Common myeloid progenitor, CD34-positive (primary cell): Measurements from ENCODE around the gene MT2A.
A peak's percentile ranks its signal among the peaks of the same experiment; 100 is the strongest.

Experiments
- CTCF ChIA-PET: fragments of 350-600 bp; sonication (Branson Sonifier 250); formaldehyde crosslinking; loops from one replicate; lab custom pipeline; 2021; ENCODE audit warnings: antibody characterized with exemption; lab: Charles Lee
- POLR2A ChIA-PET: fragments of 350-600 bp; sonication (Branson Sonifier 250); formaldehyde crosslinking; loops from one replicate; lab custom pipeline; 2021; ENCODE audit warnings: antibody characterized with exemption; lab: Charles Lee
- DNase-seq, 3 donors: peaks; one replicate each; pipeline versions ENCODE4 v3.0.0 to v3.0.0-alpha.2; 2013
- H3K27ac ChIP-seq, 2 experiments: 1 replicate in 1 of 2; 2 replicates in 1 of 2; pipeline ENCODE4 v1.7.0; 2013; ENCODE audit warnings: inconsistent platforms in 2 of 2, low read length in 2 of 2, mild to moderate bottlenecking in 2 of 2, low read depth in 1 of 2, moderate library complexity in 1 of 2; ENCODE audit not compliant: severe bottlenecking in 2 of 2, insufficient read depth in 1 of 2, poor library complexity in 1 of 2
- H3K27me3 ChIP-seq, 5 experiments: replicated peaks in 2 of 5; 1 replicate in 3 of 5; 2 replicates in 2 of 5; pipeline versions ENCODE4 v1.6.1 to v1.7.0; 2013; ENCODE audit warnings: low read length in 4 of 5, mild to moderate bottlenecking in 2 of 5, moderate library complexity in 2 of 5, inconsistent platforms in 1 of 5; ENCODE audit not compliant: insufficient read depth in 5 of 5, control insufficient read depth in 4 of 5
- H3K36me3 ChIP-seq, 4 experiments: 1 replicate in 2 of 4; 2 replicates in 2 of 4; pipeline versions ENCODE4 v1.6.1 to v1.7.0; 2013; ENCODE audit warnings: low read length in 3 of 4, control low read depth in 1 of 4, mild to moderate bottlenecking in 1 of 4; ENCODE audit not compliant: control insufficient read depth in 4 of 4, insufficient read depth in 4 of 4
- H3K4me1 ChIP-seq, 4 experiments: 1 replicate in 3 of 4; 2 replicates in 1 of 4; pipeline versions ENCODE4 v1.6.1 to v1.7.1; 2013; ENCODE audit warnings: low read length in 3 of 4, mild to moderate bottlenecking in 3 of 4, control low read depth in 1 of 4, inconsistent platforms in 1 of 4, moderate library complexity in 1 of 4; ENCODE audit not compliant: control insufficient read depth in 4 of 4, insufficient read depth in 4 of 4; ENCODE audit errors: control extremely low read depth in 1 of 4
- H3K4me3 ChIP-seq, 7 experiments: 1 replicate in 4 of 7; 2 replicates in 3 of 7; pipeline versions ENCODE4 v1.5.1 to v1.7.0; 2013; ENCODE audit warnings: mild to moderate bottlenecking in 7 of 7, low read length in 6 of 7, moderate library complexity in 6 of 7, inconsistent platforms in 2 of 7, low read depth in 2 of 7, control low read depth in 1 of 7; ENCODE audit not compliant: insufficient read depth in 4 of 7, control insufficient read depth in 1 of 7; ENCODE audit errors: extremely low read depth in 1 of 7
- H3K9me3 ChIP-seq, 5 experiments: 1 replicate in 4 of 5; 2 replicates in 1 of 5; pipeline versions ENCODE4 v1.6.1 to v1.7.1; 2013; ENCODE audit warnings: low read length in 4 of 5, mild to moderate bottlenecking in 2 of 5, inconsistent platforms in 1 of 5, low read depth in 1 of 5, moderate library complexity in 1 of 5; ENCODE audit not compliant: control insufficient read depth in 4 of 5, insufficient read depth in 2 of 5; ENCODE audit errors: control extremely low read depth in 1 of 5
- WGBS: methylation state at CpG from one replicate; pipeline ENCODE4 v1.1.5; 2013; ENCODE audit not compliant: insufficient coverage; 5-methylcytosine and 5-hydroxymethylcytosine counted together

The MT2A gene

GRCh38 chr16:56610609-56611111 lies 2.3 kb downstream of the MT2A start:
- Histone ChIP-seq H3K36me3 (no peaks in the 10 kb centered on the region), H3K4me1 (peaks cover 7 to 36% (median 33%) of the 10 kb centered on the region in 4 experiments), H3K27ac (no peak overlapping the region), H3K4me3 (peak overlapping the region in 1 of 7 experiments; percentile 84), H3K9me3 (no peaks in the 10 kb centered on the region), H3K27me3 (peaks cover 0 to 4% (median 0%) of the 10 kb centered on the region in 5 experiments)
- 100% methylated on average over 2 of the region's 2 CpGs for WGBS
- DNase-seq, result no peak
- POLR2A ChIA-PET, result no interaction called here
- CTCF ChIA-PET, result interaction anchor here (1.0 to 3.4 kb wide), 4 partner anchors 10 to 13 kb away, joined by 3 to 18 read pairs (median 4); no protein-coding TSS in a partner anchor

- CTCF ChIA-PET, result interaction anchor here (1.0 to 3.4 kb wide), 5 partner anchors 9 to 19 kb away, joined by 3 to 18 read pairs (median 4); no protein-coding TSS in a partner anchor
- H3K9me3 ChIP-seq, result no peaks in the 10 kb centered on the region
- 100% methylated on average over 2 of the region's 2 CpGs for WGBS
- peaks cover 7 to 36% (median 33%) of the 10 kb centered on the region in 4 experiments for H3K4me1 ChIP-seq
- no peak overlapping the region for H3K4me3 ChIP-seq
- no peaks in the 10 kb centered on the region for H3K36me3 ChIP-seq
- POLR2A ChIA-PET, result no interaction called here
- H3K27ac ChIP-seq, result no peak overlapping the region
- no peak for DNase-seq
- peaks cover under 1 to 7% (median 2%) of the 10 kb centered on the region in 5 experiments for H3K27me3 ChIP-seq
Observed at GRCh38 chr16:56611281-56611833, 3.0 kb downstream of the MT2A start.

GRCh38 chr16:56613706-56614105 lies 5.3 kb downstream of the MT2A start:
- H3K9me3 ChIP-seq, result no peaks in the 10 kb centered on the region
- DNase-seq, result no peak
- H3K27me3 ChIP-seq, result peaks cover 2 to 26% (median 24%) of the 10 kb centered on the region in 5 experiments
- no peaks in the 10 kb centered on the region for H3K36me3 ChIP-seq
- CTCF ChIA-PET, result interaction anchor here (1.0 to 1.4 kb wide), 4 partner anchors 9 to 37 kb away, joined by 3 to 6 read pairs (median 4); no protein-coding TSS in a partner anchor
- no peak overlapping the region for H3K27ac ChIP-seq
- H3K4me3 ChIP-seq, result no peak overlapping the region
- POLR2A ChIA-PET, result no interaction called here
- peaks cover 5 to 29% (median 25%) of the 10 kb centered on the region in 4 experiments for H3K4me1 ChIP-seq

- Histone ChIP-seq H3K27ac (no peak overlapping the region), H3K9me3 (no peaks in the 10 kb centered on the region), H3K36me3 (no peaks in the 10 kb centered on the region), H3K4me3 (no peak overlapping the region), H3K27me3 (peaks cover 2 to 33% (median 26%) of the 10 kb centered on the region in 5 experiments), H3K4me1 (peaks cover 2 to 20% (median 18%) of the 10 kb centered on the region in 4 experiments)
- CTCF ChIA-PET, result no interaction called here
- POLR2A ChIA-PET, result no interaction called here
- DNase-seq, result no peak
Observed at GRCh38 chr16:56614549-56614991, 6.2 kb downstream of the MT2A start.

GRCh38 chr16:56615353-56615752 lies 7.0 kb downstream of the MT2A start:
- Histone ChIP-seq H3K36me3 (no peaks in the 10 kb centered on the region), H3K27ac (no peak overlapping the region), H3K9me3 (no peaks in the 10 kb centered on the region), H3K4me3 (no peak overlapping the region), H3K27me3 (peaks cover 2 to 37% (median 28%) of the 10 kb centered on the region in 5 experiments), H3K4me1 (peaks cover 0 to 14% (median 12%) of the 10 kb centered on the region in 4 experiments)
- ChIA-PET CTCF (no interaction called here), POLR2A (interaction anchor here (0.6 kb wide), 1 partner anchor 10 kb away, joined by 4 read pairs; the partner anchor contains the start of gene MT1E)
- DNase-seq, result no peak
- WGBS, result no CpG with 5 or more reads among the region's 3 CpGs

- Histone ChIP-seq H3K27me3 (peaks cover 2 to 37% (median 28%) of the 10 kb centered on the region in 5 experiments), H3K27ac (no peak overlapping the region), H3K4me1 (peaks cover 0 to 12% (median 9%) of the 10 kb centered on the region in 4 experiments), H3K36me3 (no peaks in the 10 kb centered on the region), H3K4me3 (peak overlapping the region in 6 of 7 experiments; percentile 29 to 64 (median 46)), H3K9me3 (no peaks in the 10 kb centered on the region)
- ChIA-PET POLR2A (no interaction called here), CTCF (no interaction called here)
- no peak for DNase-seq
- WGBS, result 52% methylated on average over 18 of the region's 23 CpGs
Observed at GRCh38 chr16:56616608-56617211, 8.3 kb downstream of the MT2A start.
